Hematopoietic multipotent progenitor cell treated with erythropoietin and hydrocortisone succinate and interleukin-3 and kit ligand, for 17 days (in vitro differentiated cells): Measurements from ENCODE around the gene ENDOD1.
"Not testable (repeated sequence)": the region's sequence is repeated elsewhere in the genome, so short reads cannot be mapped to it uniquely, and the experiment has no call there.

Experiments
- DNase-seq: peaks from one replicate; pipeline ENCODE4 v3.0.0-alpha.2; 2015; ENCODE audit warnings: low spot score

ENDOD1 gene

GRCh38 chr11:95104121-95104830 lies 14.6 kb downstream of the ENDOD1 start:
- no peak for DNase-seq

GRCh38 chr11:95104856-95105255 lies 15.2 kb downstream of the ENDOD1 start:
- DNase-seq, result no peak

- DNase-seq, result no peak
Observed at GRCh38 chr11:95108159-95108611, 18.5 kb downstream of the ENDOD1 start.

- DNase-seq, result peak; percentile 47
Observed at GRCh38 chr11:95108671-95109551, 19.3 kb downstream of the ENDOD1 start.

GRCh38 chr11:95111471-95111870 lies 21.8 kb downstream of the ENDOD1 start:
- not testable (repeated sequence) for DNase-seq

GRCh38 chr11:95111923-95112540 lies 22.4 kb downstream of the ENDOD1 start:
- DNase-seq, result no peak

GRCh38 chr11:95115597-95115996 lies 26.0 kb downstream of the ENDOD1 start:
- DNase-seq, result no peak

- DNase-seq, result no peak
Observed at GRCh38 chr11:95119361-95120060, 29.9 kb downstream of the ENDOD1 start.

- DNase-seq, result no peak
Observed at GRCh38 chr11:95121698-95122097, 32.1 kb downstream of the ENDOD1 start.

- DNase-seq, result no peak
Observed at GRCh38 chr11:95123556-95123955, 33.9 kb downstream of the ENDOD1 start.

- DNase-seq, result no peak
Observed at GRCh38 chr11:95128602-95129001, 39.0 kb downstream of the ENDOD1 start.

GRCh38 chr11:95132956-95133355 lies 43.3 kb downstream of the ENDOD1 start:
- DNase-seq, result peak; percentile 73

- no peak for DNase-seq
Observed at GRCh38 chr11:95134491-95134890, 44.8 kb downstream of the ENDOD1 start.

- no peak for DNase-seq
Observed at GRCh38 chr11:95135155-95135554, 45.5 kb downstream of the ENDOD1 start.

GRCh38 chr11:95135880-95136279 lies 46.2 kb downstream of the ENDOD1 start:
- no peak for DNase-seq

GRCh38 chr11:95136747-95137146 lies 47.1 kb downstream of the ENDOD1 start:
- DNase-seq, result not testable (repeated sequence)

- DNase-seq, result no peak
Observed at GRCh38 chr11:95137299-95137698, 47.7 kb downstream of the ENDOD1 start.

GRCh38 chr11:95138448-95138847 lies 48.8 kb downstream of the ENDOD1 start:
- peak; percentile 51 for DNase-seq

GRCh38 chr11:95140397-95141033 lies 50.9 kb downstream of the ENDOD1 start:
- no peak for DNase-seq

GRCh38 chr11:95142431-95142830 lies 52.8 kb downstream of the ENDOD1 start:
- DNase-seq, result no peak

- peak; percentile 37 for DNase-seq
Observed at GRCh38 chr11:95143106-95143681, 53.5 kb downstream of the ENDOD1 start.
